SK-N-SH treated with all-trans-retinoic acid at 6 μM for 48 hours (cell line): ENCODE data around the gene ZBTB42.

Source experiments
- ATAC-seq: fragments of 200-7000 bp; cut with Tn5 transposase; 3 replicates; pipeline ENCODE4 v1.9.1; 2020; ENCODE audit warnings: mild to moderate bottlenecking, moderate library complexity
- ARNTL ChIP-seq: fragments of 450-650 bp; formaldehyde crosslinking; IDR thresholded peaks from 2 replicates; pipeline ENCODE4 v1.5.0; 2020; ENCODE audit warnings: low read depth, mild to moderate bottlenecking, moderate library complexity, borderline replicate concordance
- BACH2 ChIP-seq: fragments of 250-450 bp; sonication (Bioruptor Pico); IDR thresholded peaks from 2 replicates; pipeline ENCODE4 v1.9.0; 2021; ENCODE audit warnings: mild to moderate bottlenecking, borderline replicate concordance
- CSDC2 ChIP-seq: fragments of 250-450 bp; sonication (Bioruptor Pico); IDR thresholded peaks from 2 replicates; pipeline ENCODE4 v1.5.0; 2020; ENCODE audit warnings: mild to moderate bottlenecking, moderate library complexity
- ESRRG ChIP-seq: fragments of 250-450 bp; sonication (Bioruptor Pico); IDR thresholded peaks from 2 replicates; pipeline ENCODE4 v1.6.1; 2021; ENCODE audit warnings: mild to moderate bottlenecking
- GLIS3 ChIP-seq: fragments of 250-450 bp; sonication (Bioruptor Pico); IDR thresholded peaks from 2 replicates; pipeline ENCODE4 v1.5.0; 2020; ENCODE audit warnings: mild to moderate bottlenecking, moderate library complexity
- ISL1 ChIP-seq: fragments of 250-450 bp; sonication (Bioruptor Pico); IDR thresholded peaks from 2 replicates; pipeline ENCODE4 v2.1.2; 2022; ENCODE audit warnings: mild to moderate bottlenecking, moderate library complexity
- OSR1 ChIP-seq: fragments of 250-450 bp; sonication (Bioruptor Pico); IDR thresholded peaks from 2 replicates; pipeline ENCODE4 v1.8.0; 2022; ENCODE audit warnings: moderate library complexity, mild to moderate bottlenecking, inconsistent platforms
- PPARA ChIP-seq: fragments of 250-450 bp; sonication (Bioruptor Pico); IDR thresholded peaks from 2 replicates; pipeline ENCODE4 v1.5.0; 2020; ENCODE audit warnings: mild to moderate bottlenecking, borderline replicate concordance
- RARB ChIP-seq: fragments of 250-450 bp; sonication (Bioruptor Pico); IDR thresholded peaks from 2 replicates; pipeline ENCODE4 v1.8.0; 2021; ENCODE audit warnings: mild to moderate bottlenecking, moderate library complexity
- SNAI2 ChIP-seq: fragments of 250-450 bp; sonication (Bioruptor Pico); IDR thresholded peaks from 2 replicates; pipeline ENCODE4 v1.5.0; 2020; ENCODE audit warnings: mild to moderate bottlenecking, moderate library complexity
- TCF4 ChIP-seq: fragments of 250-450 bp; sonication (Bioruptor Pico); IDR thresholded peaks from 2 replicates; pipeline ENCODE4 v1.8.0; 2021; ENCODE audit warnings: mild to moderate bottlenecking, moderate library complexity, borderline replicate concordance
- ZC3H10 ChIP-seq: fragments of 250-450 bp; sonication (Bioruptor Pico); IDR thresholded peaks from 2 replicates; pipeline ENCODE4 v1.5.1; 2021; ENCODE audit warnings: mild to moderate bottlenecking, moderate library complexity
- ZFP3 ChIP-seq: fragments of 250-450 bp; sonication (Bioruptor Pico); IDR thresholded peaks from 2 replicates; pipeline ENCODE4 v1.5.0; 2020; ENCODE audit warnings: mild to moderate bottlenecking, moderate library complexity
- ZFP30 ChIP-seq: fragments of 450-650 bp; formaldehyde crosslinking; IDR thresholded peaks from 2 replicates; pipeline ENCODE4 v1.5.0; 2022; ENCODE audit warnings: mild to moderate bottlenecking, moderate library complexity
- ZNF70 ChIP-seq: fragments of 450-650 bp; formaldehyde crosslinking; IDR thresholded peaks from 2 replicates; pipeline ENCODE4 v1.5.0; 2020; ENCODE audit warnings: mild to moderate bottlenecking, moderate library complexity
- ZNF8 ChIP-seq: fragments of 450-650 bp; formaldehyde crosslinking; IDR thresholded peaks from 2 replicates; pipeline ENCODE4 v1.5.0; 2020; ENCODE audit warnings: mild to moderate bottlenecking, moderate library complexity
- TF ChIP-seq, protein P1 (sequence below): fragments of 250-450 bp; sonication (Bioruptor Pico); IDR thresholded peaks from 2 replicates; pipeline ENCODE4 v1.5.0; 2020; ENCODE audit warnings: mild to moderate bottlenecking, moderate library complexity
- TF ChIP-seq, protein P2 (sequence below): fragments of 250-450 bp; sonication (Bioruptor Pico); IDR thresholded peaks from 2 replicates; pipeline ENCODE4 v1.8.0; 2021; ENCODE audit warnings: low read depth, mild to moderate bottlenecking, moderate library complexity, borderline replicate concordance
- TF ChIP-seq, protein P3 (sequence below): fragments of 250-450 bp; sonication (Bioruptor Pico); IDR thresholded peaks from 2 replicates; pipeline ENCODE4 v1.5.1; 2021; ENCODE audit warnings: mild to moderate bottlenecking, moderate library complexity
- TF ChIP-seq, protein P4 (sequence below): fragments of 250-450 bp; sonication (Bioruptor Pico); IDR thresholded peaks from 2 replicates; pipeline ENCODE4 v1.5.1; 2020; ENCODE audit warnings: low read depth, mild to moderate bottlenecking, moderate library complexity
- TF ChIP-seq, protein P5 (sequence below): fragments of 250-450 bp; sonication (Bioruptor Pico); IDR thresholded peaks from 2 replicates; pipeline ENCODE4 v1.8.0; 2020; ENCODE audit warnings: mild to moderate bottlenecking, moderate library complexity, borderline replicate concordance

The ZBTB42 gene

DNA sequence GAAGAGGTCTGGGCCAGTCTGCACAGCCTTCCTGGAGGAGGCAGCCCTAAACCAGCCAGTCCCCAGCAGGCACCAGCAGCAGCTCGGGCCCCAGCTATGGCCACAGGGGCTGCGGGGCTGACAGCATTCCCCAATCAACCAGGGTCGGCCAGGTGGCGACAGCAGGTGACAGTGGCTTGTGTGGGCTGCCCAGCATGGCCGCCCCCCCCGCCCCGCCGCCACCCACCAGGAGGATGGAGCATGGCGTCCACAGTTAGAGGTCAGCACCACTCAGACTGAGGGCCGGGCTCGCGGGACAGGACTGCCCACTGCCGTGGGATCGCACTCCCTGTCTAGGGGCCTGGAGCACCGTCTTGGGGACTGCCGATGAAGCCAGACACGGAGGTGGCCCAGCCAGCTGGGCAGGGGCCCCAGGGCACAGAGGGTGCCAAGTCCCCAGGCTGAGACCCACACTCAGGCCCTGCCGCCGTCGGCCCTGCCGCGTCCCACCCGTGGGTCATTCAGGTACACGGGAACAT, 20.3 kb upstream of the ZBTB42 start:
- no peak for ATAC-seq
- TF ChIP-seq ZFP3 (CRISPR knock-in tag): no peak
- TF ChIP-seq TCF4 (CRISPR knock-in tag): no peak
- no peak for TF ChIP-seq SNAI2 (CRISPR knock-in tag)
- no peak for TF ChIP-seq GLIS3 (CRISPR knock-in tag)
- no peak for TF ChIP-seq ISL1 (CRISPR knock-in tag)
- TF ChIP-seq, protein P1, sequence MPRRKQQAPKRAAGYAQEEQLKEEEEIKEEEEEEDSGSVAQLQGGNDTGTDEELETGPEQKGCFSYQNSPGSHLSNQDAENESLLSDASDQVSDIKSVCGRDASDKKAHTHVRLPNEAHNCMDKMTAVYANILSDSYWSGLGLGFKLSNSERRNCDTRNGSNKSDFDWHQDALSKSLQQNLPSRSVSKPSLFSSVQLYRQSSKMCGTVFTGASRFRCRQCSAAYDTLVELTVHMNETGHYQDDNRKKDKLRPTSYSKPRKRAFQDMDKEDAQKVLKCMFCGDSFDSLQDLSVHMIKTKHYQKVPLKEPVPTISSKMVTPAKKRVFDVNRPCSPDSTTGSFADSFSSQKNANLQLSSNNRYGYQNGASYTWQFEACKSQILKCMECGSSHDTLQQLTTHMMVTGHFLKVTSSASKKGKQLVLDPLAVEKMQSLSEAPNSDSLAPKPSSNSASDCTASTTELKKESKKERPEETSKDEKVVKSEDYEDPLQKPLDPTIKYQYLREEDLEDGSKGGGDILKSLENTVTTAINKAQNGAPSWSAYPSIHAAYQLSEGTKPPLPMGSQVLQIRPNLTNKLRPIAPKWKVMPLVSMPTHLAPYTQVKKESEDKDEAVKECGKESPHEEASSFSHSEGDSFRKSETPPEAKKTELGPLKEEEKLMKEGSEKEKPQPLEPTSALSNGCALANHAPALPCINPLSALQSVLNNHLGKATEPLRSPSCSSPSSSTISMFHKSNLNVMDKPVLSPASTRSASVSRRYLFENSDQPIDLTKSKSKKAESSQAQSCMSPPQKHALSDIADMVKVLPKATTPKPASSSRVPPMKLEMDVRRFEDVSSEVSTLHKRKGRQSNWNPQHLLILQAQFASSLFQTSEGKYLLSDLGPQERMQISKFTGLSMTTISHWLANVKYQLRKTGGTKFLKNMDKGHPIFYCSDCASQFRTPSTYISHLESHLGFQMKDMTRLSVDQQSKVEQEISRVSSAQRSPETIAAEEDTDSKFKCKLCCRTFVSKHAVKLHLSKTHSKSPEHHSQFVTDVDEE (CRISPR knock-in tag): no peak
- TF ChIP-seq PPARA (CRISPR knock-in tag): no peak
- TF ChIP-seq, protein P2, sequence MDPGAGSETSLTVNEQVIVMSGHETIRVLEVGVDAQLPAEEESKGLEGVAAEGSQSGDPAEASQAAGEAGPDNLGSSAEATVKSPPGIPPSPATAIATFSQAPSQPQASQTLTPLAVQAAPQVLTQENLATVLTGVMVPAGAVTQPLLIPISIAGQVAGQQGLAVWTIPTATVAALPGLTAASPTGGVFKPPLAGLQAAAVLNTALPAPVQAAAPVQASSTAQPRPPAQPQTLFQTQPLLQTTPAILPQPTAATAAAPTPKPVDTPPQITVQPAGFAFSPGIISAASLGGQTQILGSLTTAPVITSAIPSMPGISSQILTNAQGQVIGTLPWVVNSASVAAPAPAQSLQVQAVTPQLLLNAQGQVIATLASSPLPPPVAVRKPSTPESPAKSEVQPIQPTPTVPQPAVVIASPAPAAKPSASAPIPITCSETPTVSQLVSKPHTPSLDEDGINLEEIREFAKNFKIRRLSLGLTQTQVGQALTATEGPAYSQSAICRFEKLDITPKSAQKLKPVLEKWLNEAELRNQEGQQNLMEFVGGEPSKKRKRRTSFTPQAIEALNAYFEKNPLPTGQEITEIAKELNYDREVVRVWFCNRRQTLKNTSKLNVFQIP: no peak
- no peak for TF ChIP-seq ZNF70 (CRISPR knock-in tag)
- TF ChIP-seq OSR1 (CRISPR knock-in tag): no peak
- no peak for TF ChIP-seq ARNTL (CRISPR knock-in tag)
- TF ChIP-seq ZFP30 (CRISPR knock-in tag): no peak
- TF ChIP-seq ZC3H10 (CRISPR knock-in tag): no peak
- TF ChIP-seq, protein P3, sequence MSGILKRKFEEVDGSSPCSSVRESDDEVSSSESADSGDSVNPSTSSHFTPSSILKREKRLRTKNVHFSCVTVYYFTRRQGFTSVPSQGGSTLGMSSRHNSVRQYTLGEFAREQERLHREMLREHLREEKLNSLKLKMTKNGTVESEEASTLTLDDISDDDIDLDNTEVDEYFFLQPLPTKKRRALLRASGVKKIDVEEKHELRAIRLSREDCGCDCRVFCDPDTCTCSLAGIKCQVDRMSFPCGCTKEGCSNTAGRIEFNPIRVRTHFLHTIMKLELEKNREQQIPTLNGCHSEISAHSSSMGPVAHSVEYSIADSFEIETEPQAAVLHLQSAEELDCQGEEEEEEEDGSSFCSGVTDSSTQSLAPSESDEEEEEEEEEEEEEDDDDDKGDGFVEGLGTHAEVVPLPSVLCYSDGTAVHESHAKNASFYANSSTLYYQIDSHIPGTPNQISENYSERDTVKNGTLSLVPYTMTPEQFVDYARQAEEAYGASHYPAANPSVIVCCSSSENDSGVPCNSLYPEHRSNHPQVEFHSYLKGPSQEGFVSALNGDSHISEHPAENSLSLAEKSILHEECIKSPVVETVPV (CRISPR knock-in tag): no peak
- TF ChIP-seq ESRRG (CRISPR knock-in tag): no peak
- TF ChIP-seq, protein P4, sequence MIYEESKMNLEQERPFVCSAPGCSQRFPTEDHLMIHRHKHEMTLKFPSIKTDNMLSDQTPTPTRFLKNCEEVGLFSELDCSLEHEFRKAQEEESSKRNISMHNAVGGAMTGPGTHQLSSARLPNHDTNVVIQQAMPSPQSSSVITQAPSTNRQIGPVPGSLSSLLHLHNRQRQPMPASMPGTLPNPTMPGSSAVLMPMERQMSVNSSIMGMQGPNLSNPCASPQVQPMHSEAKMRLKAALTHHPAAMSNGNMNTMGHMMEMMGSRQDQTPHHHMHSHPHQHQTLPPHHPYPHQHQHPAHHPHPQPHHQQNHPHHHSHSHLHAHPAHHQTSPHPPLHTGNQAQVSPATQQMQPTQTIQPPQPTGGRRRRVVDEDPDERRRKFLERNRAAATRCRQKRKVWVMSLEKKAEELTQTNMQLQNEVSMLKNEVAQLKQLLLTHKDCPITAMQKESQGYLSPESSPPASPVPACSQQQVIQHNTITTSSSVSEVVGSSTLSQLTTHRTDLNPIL (CRISPR knock-in tag): no peak
- TF ChIP-seq RARB (CRISPR knock-in tag): no peak
- no peak for TF ChIP-seq ZNF8 (CRISPR knock-in tag)
- TF ChIP-seq, protein P5, sequence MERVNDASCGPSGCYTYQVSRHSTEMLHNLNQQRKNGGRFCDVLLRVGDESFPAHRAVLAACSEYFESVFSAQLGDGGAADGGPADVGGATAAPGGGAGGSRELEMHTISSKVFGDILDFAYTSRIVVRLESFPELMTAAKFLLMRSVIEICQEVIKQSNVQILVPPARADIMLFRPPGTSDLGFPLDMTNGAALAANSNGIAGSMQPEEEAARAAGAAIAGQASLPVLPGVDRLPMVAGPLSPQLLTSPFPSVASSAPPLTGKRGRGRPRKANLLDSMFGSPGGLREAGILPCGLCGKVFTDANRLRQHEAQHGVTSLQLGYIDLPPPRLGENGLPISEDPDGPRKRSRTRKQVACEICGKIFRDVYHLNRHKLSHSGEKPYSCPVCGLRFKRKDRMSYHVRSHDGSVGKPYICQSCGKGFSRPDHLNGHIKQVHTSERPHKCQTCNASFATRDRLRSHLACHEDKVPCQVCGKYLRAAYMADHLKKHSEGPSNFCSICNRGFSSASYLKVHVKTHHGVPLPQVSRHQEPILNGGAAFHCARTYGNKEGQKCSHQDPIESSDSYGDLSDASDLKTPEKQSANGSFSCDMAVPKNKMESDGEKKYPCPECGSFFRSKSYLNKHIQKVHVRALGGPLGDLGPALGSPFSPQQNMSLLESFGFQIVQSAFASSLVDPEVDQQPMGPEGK (CRISPR knock-in tag): no peak

DNA sequence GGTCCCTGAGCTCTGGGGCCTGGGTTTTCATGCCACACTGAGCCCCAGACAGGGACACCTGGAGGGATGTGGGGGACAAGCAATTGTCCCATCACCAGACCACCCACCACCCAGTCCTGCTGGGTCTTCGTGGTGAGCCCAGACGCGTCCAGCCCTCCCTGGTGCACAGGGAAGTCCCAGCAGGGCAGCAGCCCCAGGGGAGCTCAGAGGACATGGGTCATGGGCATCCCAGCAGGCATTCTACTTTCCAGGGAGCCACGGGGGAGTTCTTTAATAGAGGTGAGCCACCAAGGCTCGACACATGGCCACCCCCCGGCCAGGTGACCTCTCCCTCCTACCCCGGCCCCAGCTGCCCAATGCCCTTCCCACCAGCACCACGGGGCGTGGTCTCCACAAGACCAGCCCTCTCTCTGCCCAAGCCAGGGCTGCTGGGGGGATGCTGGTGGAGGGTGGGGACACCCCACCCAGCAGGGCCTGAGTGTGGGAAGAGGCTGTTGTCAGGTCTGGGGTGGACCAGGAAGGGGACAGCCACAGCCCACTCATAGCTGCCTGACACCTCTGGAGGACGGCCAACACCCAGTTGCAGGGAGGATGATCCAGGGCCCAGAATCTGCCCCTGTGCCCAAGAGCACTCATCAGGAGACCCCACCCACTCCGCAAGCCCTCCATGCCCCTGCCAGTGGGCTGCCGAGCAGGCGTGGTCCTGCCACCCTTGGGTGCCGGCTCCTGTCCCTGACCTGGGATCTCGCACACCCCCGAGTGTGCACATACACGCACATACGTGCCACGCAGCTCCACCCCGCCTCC, 19.4 kb upstream of the ZBTB42 start:
- TF ChIP-seq TCF4 (CRISPR knock-in tag): no peak
- TF ChIP-seq ZC3H10 (CRISPR knock-in tag): no peak
- TF ChIP-seq OSR1 (CRISPR knock-in tag): no peak
- TF ChIP-seq, protein P5 (CRISPR knock-in tag): no peak
- no peak for TF ChIP-seq ZNF8 (CRISPR knock-in tag)
- TF ChIP-seq BACH2 (CRISPR knock-in tag): no peak
- TF ChIP-seq CSDC2 (CRISPR knock-in tag): no peak
- ATAC-seq: no peak
